ENCODE measurements around the gene CERK.

CERK gene

DNA sequence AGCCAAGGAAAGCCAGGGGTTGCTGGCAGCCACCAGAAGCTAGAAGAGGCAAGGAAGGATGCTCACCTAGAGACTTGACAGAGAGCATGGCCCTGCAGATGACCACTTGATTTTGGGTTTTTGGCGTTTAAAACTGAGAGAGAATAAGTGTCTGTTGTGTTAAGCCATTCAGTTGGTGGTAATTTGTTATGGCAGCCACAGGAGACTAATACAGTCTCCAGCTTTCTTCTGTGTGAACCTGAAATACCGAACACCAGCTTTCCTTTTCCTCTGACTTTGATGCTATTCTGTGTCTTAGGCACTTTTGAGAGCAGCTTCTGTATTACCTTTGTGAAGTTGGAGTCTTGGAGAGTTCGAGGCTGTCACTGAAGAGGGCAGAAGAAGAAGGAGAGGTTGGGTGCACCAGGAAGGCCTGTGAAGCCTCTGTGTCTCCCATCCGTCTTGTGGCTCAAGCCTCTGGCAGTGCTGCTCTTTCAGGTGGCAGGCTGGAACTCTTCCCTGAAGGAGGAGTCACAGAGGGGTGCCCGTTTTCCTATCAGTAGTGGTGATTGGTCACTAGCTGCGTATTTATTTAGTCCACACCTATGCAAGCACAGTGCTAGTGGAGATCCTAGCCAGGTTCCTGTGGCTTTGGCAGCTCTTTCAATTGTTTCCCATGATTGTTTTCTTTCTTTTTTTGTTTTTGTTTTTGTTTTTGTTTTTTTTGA, 26.9 kb upstream of the CERK start:
- no peak for DNase-seq (ENCODE audit: low read depth in 2 of 2)

DNA sequence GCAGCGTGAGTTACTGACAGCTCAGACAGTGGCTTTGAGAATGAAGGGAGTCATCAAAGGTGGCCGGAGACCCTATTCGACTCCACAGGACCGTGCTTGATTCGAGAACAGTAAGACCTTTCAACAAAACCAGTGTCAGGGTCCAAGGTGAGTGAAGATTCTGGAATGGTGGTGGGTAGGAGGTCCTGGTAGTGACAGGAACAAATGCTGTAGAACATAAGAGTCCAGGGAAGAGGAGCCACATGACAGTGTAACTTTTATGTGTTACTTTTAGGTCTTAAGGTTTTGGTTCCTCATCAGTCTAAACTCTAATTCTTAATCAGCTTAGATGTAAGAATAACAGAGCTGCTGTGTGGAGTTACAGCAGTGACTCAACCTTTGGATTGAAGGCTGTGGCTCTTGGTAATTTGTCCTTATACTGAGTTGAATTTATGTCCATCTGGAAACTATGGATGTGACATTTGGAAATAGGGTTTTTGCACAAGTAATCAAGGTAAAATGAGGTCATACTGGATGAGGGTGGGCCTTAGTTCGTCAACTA, 26.2 kb upstream of the CERK start:
- DNase-seq (ENCODE audit: low read depth in 2 of 2), result no peak

- DNase-seq (ENCODE audit: low read depth in 2 of 2), result no peak
Observed at GRCh38 chr22:46763051-46763705, 25.1 kb upstream of the CERK start.

GRCh38 chr22:46762238-46763050, 24.4 kb upstream of the CERK start, which contains the start of gene TBC1D22A:
TBC1D22A (plus strand) TSS chr22:46762650; CDS start chr22:46762787, 137 bp downstream.
- DNase-seq (ENCODE audit: low read depth in 2 of 2), result peak; percentile 88 to 89

- no peak for DNase-seq (ENCODE audit: low read depth in 2 of 2)
Observed at GRCh38 chr22:46761539-46762237, 23.6 kb upstream of the CERK start.

DNA sequence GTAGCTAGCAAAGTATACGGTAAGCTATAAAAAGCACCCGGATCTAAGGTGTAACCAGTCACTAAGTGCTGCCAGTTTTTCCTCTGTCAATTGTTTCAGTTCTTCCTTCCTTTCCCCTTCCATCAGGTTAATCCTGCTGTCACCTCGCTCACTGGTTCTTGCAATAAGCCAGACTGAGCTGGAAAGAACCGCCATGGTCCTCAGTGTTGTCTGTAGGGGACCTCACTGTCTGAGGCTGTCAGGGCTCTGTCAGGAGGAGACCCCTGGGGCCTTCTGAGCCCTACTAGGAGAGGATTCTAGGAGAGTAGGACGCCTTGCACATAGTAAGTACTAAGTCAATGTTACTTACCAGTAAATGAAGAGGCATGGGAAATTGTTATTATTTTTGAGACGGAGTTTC, 23.0 kb upstream of the CERK start:
- DNase-seq (ENCODE audit: low read depth in 2 of 2), result no peak

DNA sequence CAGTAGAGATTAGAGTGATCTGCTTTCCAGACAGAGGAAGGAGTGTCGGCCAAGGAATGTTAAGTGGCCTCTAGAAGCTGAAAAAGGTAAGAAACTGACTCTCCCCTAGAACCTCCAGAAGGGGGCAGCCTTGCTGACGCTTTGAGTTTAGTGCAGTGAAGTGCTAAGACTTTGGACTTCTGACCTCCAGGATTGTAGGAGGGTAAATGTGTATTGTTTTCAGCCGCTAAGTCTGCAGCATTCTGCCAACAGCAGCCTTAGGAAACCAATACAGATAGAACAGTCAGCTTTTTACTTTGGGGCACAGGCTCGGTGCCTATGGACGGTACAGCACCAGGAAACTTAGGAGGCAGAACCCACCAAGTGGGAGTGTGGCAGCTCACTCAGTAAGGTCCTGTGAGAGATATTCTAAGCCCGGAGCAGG, 20.8 kb upstream of the CERK start:
- no peak for DNase-seq (ENCODE audit: low read depth in 2 of 2)

DNA sequence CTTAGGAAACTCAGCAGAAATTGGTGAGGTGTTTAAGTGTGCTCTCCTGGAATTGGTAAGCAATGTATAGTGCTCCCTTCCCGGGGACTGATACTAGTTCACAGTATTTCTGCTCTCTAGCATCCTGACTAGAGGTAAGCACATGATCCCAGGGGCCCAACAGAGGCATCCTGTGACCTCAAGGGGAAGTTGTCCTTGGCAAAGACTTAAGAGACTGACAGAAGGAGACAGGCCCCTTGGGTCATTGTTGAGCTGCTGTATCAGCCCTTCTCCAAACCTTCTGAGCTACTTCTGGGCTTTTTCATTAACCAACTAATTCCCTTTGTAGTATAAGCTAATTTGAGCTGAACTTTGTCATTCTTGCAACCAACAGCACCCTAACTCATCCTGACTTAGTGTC, 20.1 kb upstream of the CERK start:
- DNase-seq (ENCODE audit: low read depth in 2 of 2), result no peak

GRCh38 chr22:46757104-46757503, 19.1 kb upstream of the CERK start:
- no peak for DNase-seq (ENCODE audit: low read depth in 2 of 2)

GRCh38 chr22:46756097-46756496, 18.0 kb upstream of the CERK start:
- DNase-seq (ENCODE audit: low read depth in 2 of 2), result no peak

DNA sequence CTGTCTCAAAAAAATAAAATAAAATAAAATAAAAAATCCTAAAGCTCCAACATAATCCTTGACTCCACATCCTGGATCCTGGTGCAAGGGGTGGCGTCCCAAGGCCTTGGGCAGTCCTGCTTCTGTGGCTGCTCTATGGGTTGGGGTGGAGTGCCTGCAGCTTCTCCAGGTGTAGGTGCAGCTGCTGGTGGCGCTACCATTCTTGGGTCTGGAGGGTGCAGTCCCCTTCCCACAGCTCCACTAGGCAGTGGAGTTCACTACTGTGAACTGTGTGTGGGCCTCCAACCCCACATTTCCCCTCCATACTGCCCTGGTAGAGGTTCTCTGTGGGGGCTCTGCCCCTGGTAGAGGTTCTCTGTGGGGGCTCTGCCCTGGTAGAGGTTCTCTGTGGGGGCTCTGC, 17.5 kb upstream of the CERK start:
- DNase-seq (ENCODE audit: low read depth in 2 of 2), result no peak

- no peak for DNase-seq (ENCODE audit: low read depth in 2 of 2)
Observed at GRCh38 chr22:46754826-46755225, 16.8 kb upstream of the CERK start.

DNA sequence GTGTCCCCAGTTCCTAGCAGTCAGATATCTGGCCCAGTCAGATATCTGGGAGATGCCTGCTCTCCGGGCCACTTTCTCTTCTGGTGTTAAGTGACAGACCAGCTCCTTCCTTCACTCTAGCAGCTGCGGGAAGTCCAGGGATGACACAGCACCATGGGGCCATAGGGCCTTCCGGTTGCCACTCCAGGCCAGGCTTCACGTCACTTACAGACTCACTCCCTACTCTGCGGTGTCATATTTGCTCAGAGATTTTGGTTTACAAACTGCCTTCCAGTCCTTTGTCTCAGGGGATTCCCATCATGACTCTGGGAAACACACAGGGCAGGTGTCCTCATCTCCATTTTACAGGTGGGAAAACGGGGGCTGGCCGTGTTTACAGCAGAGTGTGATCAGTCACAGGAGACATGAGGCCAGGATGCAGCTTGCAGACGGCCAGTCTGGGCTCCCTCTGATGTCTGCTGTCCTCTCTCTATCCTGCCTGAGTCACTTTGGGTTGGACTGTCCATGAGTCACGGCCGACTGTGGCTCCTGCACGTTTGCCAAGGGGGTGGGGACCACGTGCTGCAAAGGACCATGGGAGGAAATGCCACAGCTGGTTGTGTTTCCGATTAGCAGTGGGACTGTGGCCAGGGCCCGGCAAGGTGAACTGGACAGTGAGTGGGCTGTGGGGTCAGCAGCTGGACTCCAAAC, 16.2 kb upstream of the CERK start:
- DNase-seq (ENCODE audit: low read depth in 2 of 2), result no peak

GRCh38 chr22:46753761-46754109, 15.7 kb upstream of the CERK start:
- no peak for DNase-seq (ENCODE audit: low read depth in 2 of 2)

DNA sequence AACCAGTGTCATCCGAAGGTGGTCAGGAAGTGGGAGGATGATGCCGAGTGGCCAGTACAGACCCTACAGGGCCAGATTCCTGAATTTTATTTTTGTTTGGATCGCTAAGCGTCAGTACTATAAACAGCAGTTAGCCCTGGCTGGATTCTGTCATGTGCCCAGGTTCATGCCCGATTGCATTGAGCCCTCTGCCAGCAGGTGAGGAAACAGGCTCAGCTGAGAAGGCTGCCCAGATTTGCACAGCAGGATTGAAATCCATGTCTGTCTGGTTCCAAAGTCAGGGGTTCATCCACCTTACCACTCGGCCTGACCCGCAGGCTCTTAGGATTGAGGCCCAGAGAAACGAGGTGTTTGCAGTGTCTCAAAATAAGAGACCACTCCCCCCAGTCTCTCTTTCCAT, 15.3 kb upstream of the CERK start:
- DNase-seq (ENCODE audit: low read depth in 2 of 2), result no peak

DNA sequence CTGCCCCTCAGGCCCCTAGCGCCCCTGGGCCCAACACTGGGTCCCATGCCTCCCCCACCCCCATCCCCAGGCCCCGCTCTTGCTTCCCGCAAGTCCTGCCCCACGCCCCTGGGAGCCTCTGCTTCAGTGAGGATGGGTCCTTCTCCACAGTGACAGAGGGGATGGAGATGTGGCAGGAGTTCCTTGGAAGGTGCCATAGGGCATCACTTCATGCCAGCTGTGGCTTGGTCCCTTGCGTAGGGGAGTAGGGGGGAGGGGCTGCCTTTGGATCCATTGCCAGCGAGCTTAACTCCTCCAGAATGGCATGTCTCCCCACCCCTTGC, 14.9 kb upstream of the CERK start:
- no peak for DNase-seq (ENCODE audit: low read depth in 2 of 2)

DNA sequence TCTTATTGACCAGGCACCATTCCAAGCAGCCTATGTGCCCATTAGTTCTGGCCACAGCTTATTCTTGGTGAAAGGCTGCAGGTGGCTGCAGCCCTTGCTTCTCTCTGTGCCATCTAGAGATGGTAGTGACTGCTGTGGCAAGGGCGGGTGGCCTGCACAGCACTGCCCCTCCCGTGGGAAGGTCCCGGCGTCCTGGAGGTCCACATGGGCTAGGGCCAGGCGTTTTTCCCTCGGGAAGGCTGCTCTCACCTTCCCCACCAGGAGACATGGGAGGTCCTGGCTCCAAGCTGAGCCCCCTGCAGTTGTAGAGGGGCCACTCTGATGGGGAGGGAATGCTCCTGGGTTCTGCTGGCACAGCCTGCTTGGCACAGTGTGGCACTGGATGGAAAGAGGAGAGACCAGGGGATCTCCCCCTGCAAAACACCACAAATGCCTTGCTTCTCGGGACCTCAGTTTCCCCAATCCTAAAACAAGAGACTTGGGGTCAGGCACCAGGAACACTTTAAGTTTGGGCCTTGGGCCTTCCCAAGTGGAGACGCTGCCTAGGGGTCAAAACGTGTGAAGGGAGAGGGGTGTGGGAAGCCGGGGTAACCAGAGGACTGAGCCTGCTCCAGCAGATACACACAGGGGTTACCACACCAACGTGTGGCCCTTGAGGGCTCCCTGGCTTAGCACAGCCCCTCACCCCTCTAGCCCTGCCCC, 14.4 kb upstream of the CERK start:
- no peak for DNase-seq (ENCODE audit: low read depth in 2 of 2)

GRCh38 chr22:46750863-46751443, 12.9 kb upstream of the CERK start:
- DNase-seq (ENCODE audit: low read depth in 2 of 2), result no peak

GRCh38 chr22:46750530-46750800, 12.4 kb upstream of the CERK start:
- DNase-seq (ENCODE audit: low read depth in 2 of 2), result no peak

DNA sequence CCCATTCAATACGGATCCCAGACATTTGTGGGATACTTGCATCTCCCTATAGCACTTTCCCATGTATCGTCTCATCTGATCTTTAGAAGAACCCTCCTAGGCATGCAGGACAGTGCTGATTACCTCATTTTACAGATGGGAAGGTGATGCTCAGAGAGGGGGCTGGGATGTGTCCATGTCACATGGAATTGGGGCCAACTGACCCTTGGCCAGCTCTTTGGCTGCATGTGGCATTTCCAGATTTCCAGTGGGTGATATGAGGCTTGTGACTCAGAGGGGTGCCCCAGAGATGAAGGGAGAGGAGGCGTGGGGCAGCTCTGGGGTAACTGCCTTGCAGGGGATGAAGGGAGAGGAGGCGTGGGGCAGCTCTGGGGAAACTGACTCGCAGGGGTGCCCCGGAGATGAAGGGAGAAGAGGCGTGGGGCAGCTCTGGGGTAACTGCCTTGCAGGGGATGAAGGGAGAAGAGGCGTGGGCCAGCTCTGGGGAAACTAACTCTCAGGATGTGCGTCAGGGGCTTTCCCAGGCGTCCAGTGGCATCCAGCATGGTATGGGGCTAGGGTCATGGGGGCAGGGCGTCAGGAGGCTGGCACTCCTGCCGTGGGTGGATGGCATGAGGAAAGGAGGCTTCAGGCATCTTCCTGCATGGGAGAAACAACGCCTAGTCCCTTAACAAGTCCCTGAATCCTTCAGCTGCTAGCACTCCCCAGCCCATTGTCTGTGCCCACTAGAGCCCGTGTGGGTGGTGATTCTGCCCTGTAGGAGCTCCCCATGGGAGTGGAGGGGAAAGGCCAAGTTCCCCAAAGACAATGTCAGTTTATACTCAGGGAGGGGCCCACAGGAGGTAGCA, 11.9 kb upstream of the CERK start:
- no peak for DNase-seq (ENCODE audit: low read depth in 2 of 2)
